GM19240 (cell line): ENCODE data around the gene ATG7.

Experiments used
- DNase-seq: peaks from one replicate; pipeline ENCODE4 v3.0.0; 2011; ENCODE audit warnings: low spot score; ENCODE audit not compliant: insufficient read length

Gene ATG7

GRCh38 chr3:11534011-11534792 lies 262.0 kb downstream of the ATG7 start:
- DNase-seq = no peak

- DNase-seq = no peak
Measured at GRCh38 chr3:11534793-11535101, 262.6 kb downstream of the ATG7 start.

GRCh38 chr3:11535243-11535960 lies 263.2 kb downstream of the ATG7 start:
- no peak for DNase-seq

- no peak for DNase-seq
Measured at GRCh38 chr3:11536132-11536935, 264.1 kb downstream of the ATG7 start.

GRCh38 chr3:11536936-11537612 lies 264.9 kb downstream of the ATG7 start:
- no peak for DNase-seq

- DNase-seq = no peak
Measured at GRCh38 chr3:11538581-11538980, 266.4 kb downstream of the ATG7 start.

GRCh38 chr3:11539218-11539617 lies 267.0 kb downstream of the ATG7 start:
- DNase-seq = no peak

- no peak for DNase-seq
Measured at GRCh38 chr3:11539677-11540076, 267.5 kb downstream of the ATG7 start.

GRCh38 chr3:11541321-11542303 lies 269.4 kb downstream of the ATG7 start:
- DNase-seq = no peak

- DNase-seq = no peak
Measured at GRCh38 chr3:11542551-11542950, 270.4 kb downstream of the ATG7 start.

- no peak for DNase-seq
Measured at GRCh38 chr3:11543141-11543947, 271.1 kb downstream of the ATG7 start.

- DNase-seq = no peak
Measured at GRCh38 chr3:11543948-11544387, 271.8 kb downstream of the ATG7 start.

GRCh38 chr3:11544412-11545181 lies 272.4 kb downstream of the ATG7 start:
- DNase-seq = no peak

- DNase-seq = no peak
Measured at GRCh38 chr3:11545186-11545851, 273.1 kb downstream of the ATG7 start.

- DNase-seq = no peak
Measured at GRCh38 chr3:11546657-11547302, 274.6 kb downstream of the ATG7 start.

- no peak for DNase-seq
Measured at GRCh38 chr3:11547498-11547897, 275.3 kb downstream of the ATG7 start.

GRCh38 chr3:11548721-11549131 lies 276.5 kb downstream of the ATG7 start:
- no peak for DNase-seq
